Measurements from ENCODE around the gene TBL1X. TPM values are rescaled to one million over a fixed set of nuclear protein-coding genes. Genes with fewer than 3 reads are reported as not detected.

The TBL1X gene
- total RNA-seq, 1 experiment from 2014 or later: 15.0 TPM

- intact Hi-C loops (cut with micrococcal nuclease): no loop called here
- H3K4me1 Mint-ChIP-seq (ENCODE audit: insufficient read depth, unreplicated experiment): no peaks in the 10 kb centered on the region
- no peaks in the 10 kb centered on the region for H3K36me3 Mint-ChIP-seq (ENCODE audit: insufficient read depth, unreplicated experiment)
- no peaks in the 10 kb centered on the region for H3K27me3 Mint-ChIP-seq (ENCODE audit: insufficient read depth, unreplicated experiment)
- TF ChIP-seq CTCF (IDR thresholded peaks at IDR 0.05; ENCODE audit: unreplicated experiment): no peak
- ChIA-PET CTCF (no interaction called here), POLR2A (no interaction called here)
- no peak overlapping the region for H3K27ac Mint-ChIP-seq (ENCODE audit: low read depth, unreplicated experiment)
- no peak overlapping the region for H3K4me3 Mint-ChIP-seq (ENCODE audit: unreplicated experiment)
- no peak for DNase-seq (ENCODE audit: unreplicated experiment)
- no TSS peak for BruUV-seq (replicated peaks)
- no peaks in the 10 kb centered on the region for H3K9me3 Mint-ChIP-seq (ENCODE audit: unreplicated experiment)
Observed at GRCh38 chrX:9573282-9574106, 108.6 kb downstream of the TBL1X start.

GRCh38 chrX:9576059-9576458 lies 111.2 kb downstream of the TBL1X start:
- no TSS peak for BruUV-seq (replicated peaks)
- Mint-ChIP-seq H3K4me1 (ENCODE audit: insufficient read depth, unreplicated experiment) (no peaks in the 10 kb centered on the region), H3K9me3 (ENCODE audit: unreplicated experiment) (no peaks in the 10 kb centered on the region), H3K27ac (ENCODE audit: low read depth, unreplicated experiment) (no peak overlapping the region), H3K27me3 (ENCODE audit: insufficient read depth, unreplicated experiment) (no peaks in the 10 kb centered on the region), H3K36me3 (ENCODE audit: insufficient read depth, unreplicated experiment) (no peaks in the 10 kb centered on the region), H3K4me3 (ENCODE audit: unreplicated experiment) (no peak overlapping the region)
- no peak for DNase-seq (ENCODE audit: unreplicated experiment)
- intact Hi-C loops (cut with micrococcal nuclease): no loop called here
- no peak for TF ChIP-seq CTCF (IDR thresholded peaks at IDR 0.05; ENCODE audit: unreplicated experiment)
- CTCF ChIA-PET: interaction anchor here (0.6 kb wide), 1 partner anchor 223 kb away, joined by 3 read pairs; no protein-coding TSS in a partner anchor
- POLR2A ChIA-PET: no interaction called here

- CTCF ChIA-PET: no interaction called here
- Mint-ChIP-seq H3K9me3 (ENCODE audit: unreplicated experiment) (no peaks in the 10 kb centered on the region), H3K4me1 (ENCODE audit: insufficient read depth, unreplicated experiment) (no peaks in the 10 kb centered on the region), H3K36me3 (ENCODE audit: insufficient read depth, unreplicated experiment) (no peaks in the 10 kb centered on the region), H3K4me3 (ENCODE audit: unreplicated experiment) (no peak overlapping the region), H3K27me3 (ENCODE audit: insufficient read depth, unreplicated experiment) (no peaks in the 10 kb centered on the region), H3K27ac (ENCODE audit: low read depth, unreplicated experiment) (no peak overlapping the region)
- TF ChIP-seq CTCF (IDR thresholded peaks at IDR 0.05; ENCODE audit: unreplicated experiment): no peak
- DNase-seq (ENCODE audit: unreplicated experiment): no peak
- POLR2A ChIA-PET: no interaction called here
- intact Hi-C loops (cut with micrococcal nuclease): no loop called here
- BruUV-seq (replicated peaks): no TSS peak
Observed at GRCh38 chrX:9577555-9577954, 112.7 kb downstream of the TBL1X start.

GRCh38 chrX:9578083-9578779 lies 113.4 kb downstream of the TBL1X start:
- intact Hi-C loops (cut with micrococcal nuclease): no loop called here
- H3K4me1 Mint-ChIP-seq (ENCODE audit: insufficient read depth, unreplicated experiment): no peaks in the 10 kb centered on the region
- no peak for DNase-seq (ENCODE audit: unreplicated experiment)
- H3K36me3 Mint-ChIP-seq (ENCODE audit: insufficient read depth, unreplicated experiment): no peaks in the 10 kb centered on the region
- POLR2A ChIA-PET: no interaction called here
- H3K9me3 Mint-ChIP-seq (ENCODE audit: unreplicated experiment): no peaks in the 10 kb centered on the region
- no peaks in the 10 kb centered on the region for H3K27me3 Mint-ChIP-seq (ENCODE audit: insufficient read depth, unreplicated experiment)
- BruUV-seq (replicated peaks): no TSS peak
- CTCF ChIA-PET: no interaction called here
- H3K4me3 Mint-ChIP-seq (ENCODE audit: unreplicated experiment): no peak overlapping the region
- TF ChIP-seq CTCF (IDR thresholded peaks at IDR 0.05; ENCODE audit: unreplicated experiment): no peak
- H3K27ac Mint-ChIP-seq (ENCODE audit: low read depth, unreplicated experiment): no peak overlapping the region
